Testis (tissue), 3 donors: ENCODE data around the gene KIDINS220. TPM values are rescaled to one million over a fixed set of nuclear protein-coding genes. Genes with fewer than 3 reads are reported as not detected.

ENCODE experiments used
- DNase-seq: peaks from one replicate; pipeline ENCODE4 v3.0.0-alpha.2; 2019
- H3K27ac ChIP-seq, 2 donors: fragments of 200-600 bp; sonication (generic); one replicate each; pipeline ENCODE4 v1.5.1; 2019
- H3K27me3 ChIP-seq: fragments of 200-600 bp; sonication (generic); one replicate; pipeline ENCODE4 v1.5.1; 2019
- H3K36me3 ChIP-seq: fragments of 200-600 bp; sonication (generic); one replicate; pipeline ENCODE4 v1.5.1; 2017; ENCODE audit warnings: low read depth; ENCODE audit errors: missing control alignments
- H3K4me1 ChIP-seq: fragments of 200-600 bp; sonication (generic); one replicate; pipeline ENCODE4 v1.5.1; 2019
- H3K4me3 ChIP-seq, 2 donors: fragments of 200-600 bp; sonication (generic); one replicate each; pipeline ENCODE4 v1.5.1; 2017 to 2019
- H3K9me3 ChIP-seq: fragments of 200-600 bp; sonication (generic); one replicate; pipeline ENCODE4 v1.5.1; 2017
- POLR2A ChIP-seq: fragments of 450-650 bp; IDR thresholded peaks from one replicate; pipeline ENCODE4 v1.6.1; 2017; ENCODE audit warnings: antibody characterized with exemption, mild to moderate bottlenecking, moderate library complexity
- WGBS, 2 donors: methylation state at CpG; one replicate each; pipeline ENCODE4 v1.1.5; 2018; 5-methylcytosine and 5-hydroxymethylcytosine counted together
- intact Hi-C: fragments of 100-400 bp; cut with DNase I; formaldehyde crosslinking; loops from one replicate; pipeline ENCODE4 v1.15.1; 2023; ENCODE audit warnings: low total_unique reads
- polyA plus RNA-seq: library from polyadenylated mRNA; stranded (reverse); fragments of 350-450 nt; fragmentation: Illumina TruSeq; extraction: RNeasy Lipid Tissue Mini Kit (QIAGEN cat#74804); gene quantifications from one replicate; pipeline ENCODE4 v1.2.3, GENCODE V29; 2014; ENCODE audit warnings: low read depth, low replicate concordance; ENCODE audit not compliant: insufficient read depth
- total RNA-seq, 2 donors: library from RNA; depleted of rRNA; stranded (reverse); fragments of >200 nt; gene quantifications; one replicate each; pipeline ENCODE4 v1.2.3, GENCODE V29; 2016
- TF ChIP-seq, protein P1 (sequence below), 3 experiments: fragments of 450-650 bp in 2 of 3; fragments of 200-600 bp in 1 of 3; sonication (generic) in 1 of 3; IDR thresholded peaks; one replicate each; pipeline ENCODE4 v1.5.1; 2016 to 2019; ENCODE audit warnings: antibody characterized with exemption in 3 of 3, mild to moderate bottlenecking in 2 of 3, moderate library complexity in 1 of 3

The KIDINS220 gene
- total and polyA plus RNA-seq, 3 donors from 2014 or later = 25.5 to 75.7 (median 68.6) TPM

GRCh38 chr2:8856176-8856575 lies 18.8 kb upstream of the KIDINS220 start:
- no peak overlapping the region for H3K27ac ChIP-seq
- no peaks in the 10 kb centered on the region for H3K27me3 ChIP-seq
- 93 to 96% methylated on average over 2 of the region's 2 CpGs for WGBS, 2 donors
- H3K36me3 ChIP-seq = no peaks in the 10 kb centered on the region
- H3K4me1 ChIP-seq = no peaks in the 10 kb centered on the region
- intact Hi-C loops = no loop called here
- TF ChIP-seq, protein P1, sequence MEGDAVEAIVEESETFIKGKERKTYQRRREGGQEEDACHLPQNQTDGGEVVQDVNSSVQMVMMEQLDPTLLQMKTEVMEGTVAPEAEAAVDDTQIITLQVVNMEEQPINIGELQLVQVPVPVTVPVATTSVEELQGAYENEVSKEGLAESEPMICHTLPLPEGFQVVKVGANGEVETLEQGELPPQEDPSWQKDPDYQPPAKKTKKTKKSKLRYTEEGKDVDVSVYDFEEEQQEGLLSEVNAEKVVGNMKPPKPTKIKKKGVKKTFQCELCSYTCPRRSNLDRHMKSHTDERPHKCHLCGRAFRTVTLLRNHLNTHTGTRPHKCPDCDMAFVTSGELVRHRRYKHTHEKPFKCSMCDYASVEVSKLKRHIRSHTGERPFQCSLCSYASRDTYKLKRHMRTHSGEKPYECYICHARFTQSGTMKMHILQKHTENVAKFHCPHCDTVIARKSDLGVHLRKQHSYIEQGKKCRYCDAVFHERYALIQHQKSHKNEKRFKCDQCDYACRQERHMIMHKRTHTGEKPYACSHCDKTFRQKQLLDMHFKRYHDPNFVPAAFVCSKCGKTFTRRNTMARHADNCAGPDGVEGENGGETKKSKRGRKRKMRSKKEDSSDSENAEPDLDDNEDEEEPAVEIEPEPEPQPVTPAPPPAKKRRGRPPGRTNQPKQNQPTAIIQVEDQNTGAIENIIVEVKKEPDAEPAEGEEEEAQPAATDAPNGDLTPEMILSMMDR (IDR thresholded peaks at IDR 0.05) = no peak
- TF ChIP-seq POLR2A = no peak
- no peak for DNase-seq
- no peak overlapping the region for H3K4me3 ChIP-seq
- no peaks in the 10 kb centered on the region for H3K9me3 ChIP-seq

- 91 to 96% methylated on average over 3 of the region's 3 CpGs for WGBS, 2 donors
- Histone ChIP-seq H3K27me3 (no peaks in the 10 kb centered on the region), H3K27ac (no peak overlapping the region), H3K36me3 (no peaks in the 10 kb centered on the region), H3K4me1 (no peaks in the 10 kb centered on the region), H3K4me3 (no peak overlapping the region), H3K9me3 (no peaks in the 10 kb centered on the region)
- DNase-seq = no peak
- no peak for TF ChIP-seq POLR2A
- TF ChIP-seq, protein P1 (IDR thresholded peaks at IDR 0.05) = no peak
- intact Hi-C loops = no loop called here
Observed at GRCh38 chr2:8855010-8855409, 17.6 kb upstream of the KIDINS220 start.

- no peak for TF ChIP-seq POLR2A
- TF ChIP-seq, protein P1 (IDR thresholded peaks at IDR 0.05) = no peak
- no peak overlapping the region for H3K4me3 ChIP-seq
- H3K27me3 ChIP-seq = no peaks in the 10 kb centered on the region
- H3K4me1 ChIP-seq = no peaks in the 10 kb centered on the region
- intact Hi-C loops = no loop called here
- H3K27ac ChIP-seq = no peak overlapping the region
- H3K36me3 ChIP-seq = no peaks in the 10 kb centered on the region
- no peak for DNase-seq
- H3K9me3 ChIP-seq = no peaks in the 10 kb centered on the region
- WGBS, 2 donors = 87 to 92% methylated on average over 4 of the region's 4 CpGs
Observed at GRCh38 chr2:8853426-8853825, 16.0 kb upstream of the KIDINS220 start.

DNA sequence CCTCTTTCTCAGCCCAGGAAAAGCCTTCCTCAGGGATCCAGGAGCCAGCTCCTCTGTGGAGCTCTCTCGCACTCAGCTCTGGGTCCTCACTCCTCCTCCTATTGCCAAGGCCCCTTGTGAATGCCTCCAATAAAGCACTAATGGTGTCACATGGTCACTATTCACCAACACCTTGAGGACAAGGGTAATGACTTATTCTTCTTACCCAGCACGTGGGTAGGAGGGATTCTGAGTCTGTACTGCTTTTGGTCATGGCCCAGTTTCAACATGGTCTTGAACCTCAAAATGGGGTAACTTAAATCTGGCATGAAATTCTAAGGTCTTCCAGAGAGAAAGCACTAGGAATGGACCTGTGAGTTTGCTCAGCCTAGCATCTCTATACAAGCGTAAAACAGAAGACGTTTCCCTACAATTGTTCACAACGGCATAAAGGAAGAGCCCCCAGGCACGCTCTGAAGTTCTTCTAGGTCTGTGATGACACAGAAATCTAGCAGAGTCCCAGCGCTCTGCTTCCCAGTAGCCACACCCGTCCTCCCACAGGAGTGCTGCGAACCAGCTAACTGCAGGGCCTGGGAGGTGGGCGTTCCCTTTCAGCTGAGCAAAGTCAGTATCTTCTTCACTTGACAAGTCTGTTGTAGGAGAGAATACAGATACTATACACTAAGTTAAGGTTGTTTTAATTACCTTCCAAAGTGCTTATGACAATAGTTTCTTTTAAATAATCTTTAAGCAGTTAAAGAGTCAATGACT lies 14.6 kb upstream of the KIDINS220 start:
- Histone ChIP-seq H3K4me3 (no peak overlapping the region), H3K27me3 (no peaks in the 10 kb centered on the region), H3K36me3 (no peaks in the 10 kb centered on the region), H3K27ac (no peak overlapping the region), H3K4me1 (no peaks in the 10 kb centered on the region), H3K9me3 (no peaks in the 10 kb centered on the region)
- no peak for DNase-seq
- no peak for TF ChIP-seq POLR2A
- TF ChIP-seq, protein P1 (IDR thresholded peaks at IDR 0.05) = no peak
- intact Hi-C loops = no loop called here
- WGBS, 2 donors = 60 to 78% methylated on average over 9 to 10 of the region's 10 CpGs
